SH-SY5Y (cell line): ENCODE results near the gene GMDS.

Experiments
- GATA2 ChIP-seq: IDR thresholded peaks from 2 replicates; pipeline ENCODE4 v1.6.1; 2011; ENCODE audit warnings: mild to moderate bottlenecking, low read depth, low read length
- GATA3 ChIP-seq: IDR thresholded peaks from 2 replicates; pipeline ENCODE4 v1.6.1; 2011; ENCODE audit warnings: low read depth, mild to moderate bottlenecking, low read length, moderate library complexity

- TF ChIP-seq GATA2 (no peak), GATA3 (no peak)
Observed at GRCh38 chr6:1663511-1663910, 581.9 kb downstream of the GMDS start.
